Measurements from ENCODE around the gene SUN1.

GRCh38 chr7:835021-835420 lies 2.7 kb downstream of the SUN1 start:
- TF ChIP-seq, protein P1, sequence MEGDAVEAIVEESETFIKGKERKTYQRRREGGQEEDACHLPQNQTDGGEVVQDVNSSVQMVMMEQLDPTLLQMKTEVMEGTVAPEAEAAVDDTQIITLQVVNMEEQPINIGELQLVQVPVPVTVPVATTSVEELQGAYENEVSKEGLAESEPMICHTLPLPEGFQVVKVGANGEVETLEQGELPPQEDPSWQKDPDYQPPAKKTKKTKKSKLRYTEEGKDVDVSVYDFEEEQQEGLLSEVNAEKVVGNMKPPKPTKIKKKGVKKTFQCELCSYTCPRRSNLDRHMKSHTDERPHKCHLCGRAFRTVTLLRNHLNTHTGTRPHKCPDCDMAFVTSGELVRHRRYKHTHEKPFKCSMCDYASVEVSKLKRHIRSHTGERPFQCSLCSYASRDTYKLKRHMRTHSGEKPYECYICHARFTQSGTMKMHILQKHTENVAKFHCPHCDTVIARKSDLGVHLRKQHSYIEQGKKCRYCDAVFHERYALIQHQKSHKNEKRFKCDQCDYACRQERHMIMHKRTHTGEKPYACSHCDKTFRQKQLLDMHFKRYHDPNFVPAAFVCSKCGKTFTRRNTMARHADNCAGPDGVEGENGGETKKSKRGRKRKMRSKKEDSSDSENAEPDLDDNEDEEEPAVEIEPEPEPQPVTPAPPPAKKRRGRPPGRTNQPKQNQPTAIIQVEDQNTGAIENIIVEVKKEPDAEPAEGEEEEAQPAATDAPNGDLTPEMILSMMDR (IDR thresholded peaks at IDR 0.05), result no peak
- TF ChIP-seq EZH2 (IDR thresholded peaks at IDR 0.05; ENCODE audit: borderline replicate concordance, insufficient read depth, low read depth, low read length, poor library complexity, severe bottlenecking), result no peak
